Muscle of leg (tissue), 11 donors: ENCODE measurements around the gene ALDH3B1. TPM values are rescaled to one million over a fixed set of nuclear protein-coding genes. Genes with fewer than 3 reads are reported as not detected.

Experiments
- DNase-seq: peaks from one replicate; pipeline ENCODE4 v3.0.0; 2013
- H3K27ac ChIP-seq: one replicate; pipeline ENCODE4 v1.5.1; 2013; ENCODE audit warnings: mild to moderate bottlenecking, low read length, control low read depth
- H3K27me3 ChIP-seq: one replicate; pipeline ENCODE4 v1.6.1; 2013; ENCODE audit warnings: low read length; ENCODE audit not compliant: control insufficient read depth, insufficient read depth
- H3K36me3 ChIP-seq: one replicate; pipeline ENCODE4 v1.6.1; 2013; ENCODE audit warnings: low read length; ENCODE audit not compliant: control insufficient read depth, insufficient read depth
- H3K4me1 ChIP-seq: one replicate; pipeline ENCODE4 v1.6.1; 2013; ENCODE audit warnings: low read length; ENCODE audit not compliant: control insufficient read depth, insufficient read depth
- H3K4me3 ChIP-seq: one replicate; pipeline ENCODE4 v1.5.1; 2013; ENCODE audit warnings: low read length, control low read depth
- H3K9me3 ChIP-seq: replicated peaks from 2 replicates; pipeline ENCODE4 v1.6.1; 2013; ENCODE audit warnings: low read depth, low read length; ENCODE audit not compliant: control insufficient read depth
- WGBS: methylation state at CpG from one replicate; pipeline ENCODE4 v1.1.5; 2013; ENCODE audit warnings: missing lambda C conversion rate; ENCODE audit not compliant: insufficient coverage; 5-methylcytosine and 5-hydroxymethylcytosine counted together
- polyA plus RNA-seq, 8 donors: library from polyadenylated mRNA; unstranded; fragments of 120-200 nt; gene quantifications; one replicate each; pipeline versions ENCODE4 v1.2.1 to v1.2.3, GENCODE V29; 2013; ENCODE audit warnings: inconsistent platforms in 1 of 8, low replicate concordance in 1 of 8; ENCODE audit not compliant: insufficient read length in 8 of 8, insufficient read depth in 1 of 8
- total RNA-seq: library from RNA; stranded (reverse); fragments of 120-200 nt; gene quantifications from one replicate; pipeline ENCODE4 v1.2.4, GENCODE V29; 2013

The ALDH3B1 gene
- total and polyA plus RNA-seq, 9 donors, result 3.2 to 10.7 (median 5.4) TPM

GRCh38 chr11:68019486-68019885 lies 9.4 kb downstream of the ALDH3B1 start:
- 80% methylated on average over 11 of the region's 12 CpGs for WGBS
- no peaks in the 10 kb centered on the region for H3K36me3 ChIP-seq
- no peak for DNase-seq

GRCh38 chr11:68020575-68020974 lies 10.4 kb downstream of the ALDH3B1 start:
- Histone ChIP-seq H3K27ac (no peak overlapping the region), H3K9me3 (peaks cover 7% of the 10 kb centered on the region), H3K36me3 (no peaks in the 10 kb centered on the region), H3K4me1 (peaks cover 8% of the 10 kb centered on the region), H3K27me3 (no peaks in the 10 kb centered on the region), H3K4me3 (no peak overlapping the region)
- WGBS, result 34% methylated on average over 11 of the region's 11 CpGs
- no peak for DNase-seq

More at GRCh38 chr11:68019486-68019885, 9.4 kb downstream of the ALDH3B1 start:
- Histone ChIP-seq H3K27me3 (no peaks in the 10 kb centered on the region), H3K4me3 (no peak overlapping the region), H3K27ac (no peak overlapping the region), H3K4me1 (peaks cover 15% of the 10 kb centered on the region), H3K9me3 (no peaks in the 10 kb centered on the region)

- peaks cover 7% of the 10 kb centered on the region for H3K9me3 ChIP-seq
- H3K36me3 ChIP-seq, result no peaks in the 10 kb centered on the region
- H3K4me1 ChIP-seq, result peaks cover 8% of the 10 kb centered on the region
- 57% methylated on average over 27 of the region's 27 CpGs for WGBS
- no peaks in the 10 kb centered on the region for H3K27me3 ChIP-seq
- H3K27ac ChIP-seq, result no peak overlapping the region
- H3K4me3 ChIP-seq, result no peak overlapping the region
- DNase-seq, result no peak
Measured at GRCh38 chr11:68021167-68021787, 11.2 kb downstream of the ALDH3B1 start.

GRCh38 chr11:68022531-68022930 lies 12.4 kb downstream of the ALDH3B1 start:
- no peak for DNase-seq
- Histone ChIP-seq H3K4me3 (no peak overlapping the region), H3K9me3 (peaks cover 7% of the 10 kb centered on the region), H3K27ac (no peak overlapping the region), H3K27me3 (no peaks in the 10 kb centered on the region), H3K36me3 (no peaks in the 10 kb centered on the region), H3K4me1 (no peaks in the 10 kb centered on the region)
- WGBS, result 84% methylated on average over 11 of the region's 13 CpGs

GRCh38 chr11:68024508-68024907 lies 14.4 kb downstream of the ALDH3B1 start:
- peaks cover 7% of the 10 kb centered on the region for H3K9me3 ChIP-seq
- peaks cover 2% of the 10 kb centered on the region for H3K4me1 ChIP-seq
- no peaks in the 10 kb centered on the region for H3K36me3 ChIP-seq
- H3K4me3 ChIP-seq, result no peak overlapping the region
- no peaks in the 10 kb centered on the region for H3K27me3 ChIP-seq
- no peak overlapping the region for H3K27ac ChIP-seq
- 89% methylated on average over 3 of the region's 5 CpGs for WGBS
- DNase-seq, result no peak

GRCh38 chr11:68025047-68025446 lies 14.9 kb downstream of the ALDH3B1 start:
- Histone ChIP-seq H3K4me1 (peaks cover 6% of the 10 kb centered on the region), H3K27me3 (no peaks in the 10 kb centered on the region), H3K4me3 (no peak overlapping the region), H3K9me3 (peaks cover 7% of the 10 kb centered on the region), H3K27ac (no peak overlapping the region), H3K36me3 (no peaks in the 10 kb centered on the region)
- no peak for DNase-seq
- 54% methylated on average over 3 of the region's 5 CpGs for WGBS

- no peaks in the 10 kb centered on the region for H3K36me3 ChIP-seq
- H3K27me3 ChIP-seq, result no peaks in the 10 kb centered on the region
- no peak for DNase-seq
- no peak overlapping the region for H3K27ac ChIP-seq
- 84% methylated on average over 17 of the region's 18 CpGs for WGBS
- peaks cover 7% of the 10 kb centered on the region for H3K9me3 ChIP-seq
- peaks cover 13% of the 10 kb centered on the region for H3K4me1 ChIP-seq
- H3K4me3 ChIP-seq, result no peak overlapping the region
Measured at GRCh38 chr11:68026391-68027105, 16.4 kb downstream of the ALDH3B1 start.

- WGBS, result 91% methylated on average over 21 of the region's 21 CpGs
- no peak for DNase-seq
- Histone ChIP-seq H3K9me3 (peaks cover 7% of the 10 kb centered on the region), H3K27me3 (no peaks in the 10 kb centered on the region), H3K36me3 (peaks cover 5% of the 10 kb centered on the region), H3K27ac (no peak overlapping the region), H3K4me3 (no peak overlapping the region), H3K4me1 (peaks cover 18% of the 10 kb centered on the region)
Measured at GRCh38 chr11:68027667-68028066, 17.5 kb downstream of the ALDH3B1 start.

- no peak overlapping the region for H3K4me3 ChIP-seq
- no peak overlapping the region for H3K27ac ChIP-seq
Measured at GRCh38 chr11:68028802-68029545, 18.8 kb downstream of the ALDH3B1 start.

More at GRCh38 chr11:68028802-68029545, 18.8 kb downstream of the ALDH3B1 start:
- Histone ChIP-seq H3K36me3 (peaks cover 17% of the 10 kb centered on the region), H3K9me3 (peaks cover 7% of the 10 kb centered on the region), H3K27me3 (no peaks in the 10 kb centered on the region), H3K4me1 (peaks cover 18% of the 10 kb centered on the region)
- no peak for DNase-seq
- WGBS, result 95% methylated on average over 8 of the region's 12 CpGs
